DND-41 (cell line): ENCODE measurements around the gene KCNIP1.

ENCODE experiments used
- ATAC-seq: fragments of 200-7000 bp; cut with Tn5 transposase; 3 replicates; pipeline ENCODE4 v1.9.1; 2021; ENCODE audit warnings: low read depth; ENCODE audit not compliant: insufficient read depth
- DNase-seq: peaks from one replicate; pipeline ENCODE4 v3.0.0-alpha.2; 2020
- H2AFZ ChIP-seq: 2 replicates; pipeline ENCODE4 v1.6.0; 2012; ENCODE audit warnings: low read depth, low read length
- H3K27ac ChIP-seq: 2 replicates; pipeline ENCODE4 v1.5.1; 2012; ENCODE audit warnings: low read length, inconsistent platforms
- H3K27me3 ChIP-seq: fragments of 200-600 bp; sonication (generic); 2 replicates; pipeline ENCODE4 v1.6.0; 2012; ENCODE audit warnings: low read length, mild to moderate bottlenecking, inconsistent platforms; ENCODE audit not compliant: insufficient read depth, poor library complexity
- H3K36me3 ChIP-seq: 2 replicates; pipeline ENCODE4 v1.5.1; 2012; ENCODE audit warnings: low read length, inconsistent platforms; ENCODE audit not compliant: insufficient read depth
- H3K4me1 ChIP-seq: 2 replicates; pipeline ENCODE4 v1.5.1; 2012; ENCODE audit warnings: mild to moderate bottlenecking, low read length; ENCODE audit not compliant: insufficient read depth
- H3K4me2 ChIP-seq: 2 replicates; pipeline ENCODE4 v1.6.0; 2012; ENCODE audit warnings: mild to moderate bottlenecking, moderate library complexity, low read length, inconsistent platforms; ENCODE audit not compliant: insufficient read depth
- H3K4me3 ChIP-seq, 2 experiments: fragments of 200-600 bp in 1 of 2; shearing (Covaris generic) in 1 of 2; 2 replicates each; pipeline ENCODE4 v1.5.1; 2012 to 2016; ENCODE audit warnings: inconsistent platforms in 2 of 2, low read length in 2 of 2, mild to moderate bottlenecking in 2 of 2, low read depth in 1 of 2, moderate library complexity in 1 of 2
- H3K79me2 ChIP-seq: 2 replicates; pipeline ENCODE4 v1.6.0; 2012; ENCODE audit warnings: low read length, inconsistent platforms; ENCODE audit not compliant: insufficient read depth
- H3K9ac ChIP-seq: 2 replicates; pipeline ENCODE4 v1.6.0; 2012; ENCODE audit warnings: low read depth, mild to moderate bottlenecking, inconsistent platforms, low read length, moderate library complexity
- H3K9me3 ChIP-seq: 2 replicates; pipeline ENCODE4 v1.5.1; 2012; ENCODE audit warnings: low read length, moderate library complexity, mild to moderate bottlenecking, inconsistent platforms; ENCODE audit not compliant: insufficient read depth, severe bottlenecking
- H4K20me1 ChIP-seq: 2 replicates; pipeline ENCODE4 v1.6.0; 2012; ENCODE audit warnings: low read length; ENCODE audit not compliant: insufficient read depth
- CTCF ChIP-seq: IDR thresholded peaks from 2 replicates; pipeline ENCODE4 v1.5.1; 2012; ENCODE audit warnings: borderline replicate concordance, low read length, moderate library complexity, mild to moderate bottlenecking; ENCODE audit not compliant: poor library complexity, severe bottlenecking; ENCODE audit errors: extremely low read depth
- EZH2 ChIP-seq: IDR thresholded peaks from 3 replicates; pipeline ENCODE4 v1.6.1; 2012; ENCODE audit warnings: borderline replicate concordance, low read depth, mild to moderate bottlenecking, moderate library complexity, low read length, inconsistent platforms; ENCODE audit not compliant: severe bottlenecking

KCNIP1 gene

GRCh38 chr5:170469414-170469813 is 34.4 kb upstream of the KCNIP1 start:
- no peak overlapping the region for H3K27ac ChIP-seq
- DNase-seq = no peak
- H3K9me3 ChIP-seq = no peaks in the 10 kb centered on the region
- H3K36me3 ChIP-seq = no peaks in the 10 kb centered on the region
- no peaks in the 10 kb centered on the region for H3K79me2 ChIP-seq
- no peak for ATAC-seq
- H3K4me1 ChIP-seq = no peaks in the 10 kb centered on the region
- H3K4me3 ChIP-seq = no peak overlapping the region
- peaks cover 4% of the 10 kb centered on the region for H3K27me3 ChIP-seq
- no peaks in the 10 kb centered on the region for H4K20me1 ChIP-seq
- H2AFZ ChIP-seq = no peak overlapping the region
- no peak overlapping the region for H3K9ac ChIP-seq
- no peak overlapping the region for H3K4me2 ChIP-seq
- TF ChIP-seq CTCF (no peak), EZH2 (no peak)

- Histone ChIP-seq H3K9ac (no peak overlapping the region), H3K4me2 (no peak overlapping the region), H2AFZ (no peak overlapping the region), H4K20me1 (no peaks in the 10 kb centered on the region), H3K4me3 (no peak overlapping the region), H3K9me3 (no peaks in the 10 kb centered on the region), H3K27me3 (peaks cover 4% of the 10 kb centered on the region), H3K27ac (no peak overlapping the region), H3K36me3 (no peaks in the 10 kb centered on the region), H3K4me1 (no peaks in the 10 kb centered on the region), H3K79me2 (no peaks in the 10 kb centered on the region)
- no peak for DNase-seq
- ATAC-seq = no peak
- TF ChIP-seq EZH2 (no peak), CTCF (no peak)
These were observed 33.5 kb upstream of the KCNIP1 start for GRCh38 chr5:170470275-170470674.

- Histone ChIP-seq H3K4me1 (no peaks in the 10 kb centered on the region), H3K27ac (no peak overlapping the region), H4K20me1 (no peaks in the 10 kb centered on the region), H3K79me2 (no peaks in the 10 kb centered on the region), H3K4me2 (no peak overlapping the region), H3K36me3 (no peaks in the 10 kb centered on the region), H3K4me3 (no peak overlapping the region), H3K9ac (no peak overlapping the region), H3K27me3 (peaks cover 4% of the 10 kb centered on the region), H2AFZ (no peak overlapping the region), H3K9me3 (no peaks in the 10 kb centered on the region)
- TF ChIP-seq CTCF (no peak), EZH2 (no peak)
- DNase-seq = no peak
- ATAC-seq = no peak
These were observed 32.9 kb upstream of the KCNIP1 start for GRCh38 chr5:170470808-170471404.
